Lower lobe of right lung (tissue), 2 donors: ENCODE results near the gene LYPD6B. TPM values are rescaled to one million over a fixed set of nuclear protein-coding genes. Genes with fewer than 3 reads are reported as not detected.
A peak's percentile ranks its signal among the peaks of the same experiment; 100 is the strongest.

Source experiments
- ATAC-seq, 2 donors: fragments of 200-7000 bp; cut with Tn5 transposase; one replicate each; pipeline ENCODE4 v1.9.1; 2020 to 2022; ENCODE audit warnings: mild to moderate bottlenecking in 2 of 2, moderate library complexity in 2 of 2
- DNase-seq: peaks from one replicate; pipeline ENCODE4 v3.0.0-alpha.2; 2020
- H3K27ac ChIP-seq: fragments of 200-600 bp; one replicate; pipeline ENCODE4 v1.8.0; 2022
- H3K27me3 ChIP-seq: fragments of 200-600 bp; one replicate; pipeline ENCODE4 v1.8.0; 2022; ENCODE audit warnings: low read depth
- H3K36me3 ChIP-seq: fragments of 200-600 bp; one replicate; pipeline ENCODE4 v1.8.0; 2022; ENCODE audit warnings: mild to moderate bottlenecking
- H3K4me1 ChIP-seq: fragments of 200-600 bp; one replicate; pipeline ENCODE4 v1.8.0; 2022
- H3K4me3 ChIP-seq: fragments of 200-600 bp; one replicate; pipeline ENCODE4 v1.8.0; 2022; ENCODE audit warnings: mild to moderate bottlenecking
- H3K9me3 ChIP-seq: fragments of 200-600 bp; one replicate; pipeline ENCODE4 v1.8.0; 2022
- intact Hi-C: fragments of 100-400 bp; cut with DNase I; formaldehyde crosslinking; loops from one replicate; pipeline ENCODE4 v1.11.0; 2022
- total RNA-seq: library from RNA; stranded (reverse); fragmentation: NEBNext Ultra II Directional; extraction: Animal tissue kit (Norgen Biotek cat#: 25700); gene quantifications from one replicate; pipeline ENCODE4 v1.2.1, GENCODE V29; 2021
- TF ChIP-seq, protein P1 (sequence below): fragments of 200-600 bp; IDR thresholded peaks from one replicate; pipeline ENCODE4 v1.8.0; 2022; ENCODE audit warnings: antibody characterized with exemption, mild to moderate bottlenecking
- donor health status: DM: no; HTN: yes; CAD: no; lungs with severe emphysema.

LYPD6B gene
- total RNA-seq, 1 donor from 2014 or later: 2.0 TPM

DNA sequence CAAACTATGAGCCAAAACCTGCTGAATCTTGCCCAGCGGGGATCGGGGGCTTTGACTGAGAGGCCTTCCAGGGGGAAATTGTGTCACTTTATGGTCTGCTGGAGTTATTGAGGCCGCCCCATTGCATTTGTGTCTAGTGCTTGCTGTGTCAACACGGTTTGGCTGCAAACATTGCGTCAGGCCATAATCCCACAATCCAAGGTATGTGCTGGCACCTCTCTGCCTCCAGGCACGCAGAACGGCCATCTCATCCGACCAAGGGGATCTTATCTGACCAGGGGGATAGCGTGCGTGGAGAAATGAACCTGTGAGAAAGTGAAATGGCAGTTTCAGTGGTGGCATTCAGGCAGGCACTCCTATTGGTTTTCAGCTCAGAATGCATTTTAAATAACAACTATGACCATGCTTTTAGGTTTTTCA is 18.1 kb upstream of the LYPD6B start:
- ATAC-seq: peak; percentile 63 to 89
- no peaks in the 10 kb centered on the region for H3K27me3 ChIP-seq
- H3K4me1 ChIP-seq: peaks cover 18% of the 10 kb centered on the region
- intact Hi-C loops: loop anchor here (5.0 kb wide), 1 partner anchor 542 kb away; no protein-coding TSS in a partner anchor
- DNase-seq: no peak
- TF ChIP-seq, protein P1, sequence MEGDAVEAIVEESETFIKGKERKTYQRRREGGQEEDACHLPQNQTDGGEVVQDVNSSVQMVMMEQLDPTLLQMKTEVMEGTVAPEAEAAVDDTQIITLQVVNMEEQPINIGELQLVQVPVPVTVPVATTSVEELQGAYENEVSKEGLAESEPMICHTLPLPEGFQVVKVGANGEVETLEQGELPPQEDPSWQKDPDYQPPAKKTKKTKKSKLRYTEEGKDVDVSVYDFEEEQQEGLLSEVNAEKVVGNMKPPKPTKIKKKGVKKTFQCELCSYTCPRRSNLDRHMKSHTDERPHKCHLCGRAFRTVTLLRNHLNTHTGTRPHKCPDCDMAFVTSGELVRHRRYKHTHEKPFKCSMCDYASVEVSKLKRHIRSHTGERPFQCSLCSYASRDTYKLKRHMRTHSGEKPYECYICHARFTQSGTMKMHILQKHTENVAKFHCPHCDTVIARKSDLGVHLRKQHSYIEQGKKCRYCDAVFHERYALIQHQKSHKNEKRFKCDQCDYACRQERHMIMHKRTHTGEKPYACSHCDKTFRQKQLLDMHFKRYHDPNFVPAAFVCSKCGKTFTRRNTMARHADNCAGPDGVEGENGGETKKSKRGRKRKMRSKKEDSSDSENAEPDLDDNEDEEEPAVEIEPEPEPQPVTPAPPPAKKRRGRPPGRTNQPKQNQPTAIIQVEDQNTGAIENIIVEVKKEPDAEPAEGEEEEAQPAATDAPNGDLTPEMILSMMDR: no peak
- no peak overlapping the region for H3K27ac ChIP-seq
- H3K9me3 ChIP-seq: no peaks in the 10 kb centered on the region
- H3K36me3 ChIP-seq: no peaks in the 10 kb centered on the region
- H3K4me3 ChIP-seq: no peak overlapping the region

DNA sequence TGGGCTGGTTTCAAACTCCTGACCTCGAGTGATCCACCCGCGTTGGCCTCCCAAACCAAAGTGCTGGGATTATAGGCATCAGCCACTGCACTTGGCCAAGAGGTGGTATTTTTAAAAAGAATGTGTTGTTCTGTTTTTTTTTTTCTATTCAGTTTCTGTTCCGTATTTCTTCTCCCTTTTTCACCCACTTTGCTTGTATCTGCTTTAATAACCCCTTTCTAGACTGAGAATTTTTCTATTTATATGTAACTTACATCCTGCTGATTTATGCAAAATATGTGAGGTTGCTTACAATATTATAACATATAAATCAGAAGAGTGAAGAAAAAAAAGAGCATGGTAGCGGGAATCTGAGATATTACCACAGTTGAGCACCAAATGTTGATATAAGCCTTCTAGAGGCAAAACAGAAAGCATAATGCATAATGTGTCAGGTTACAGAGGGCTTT is 17.2 kb upstream of the LYPD6B start:
- H3K9me3 ChIP-seq: no peaks in the 10 kb centered on the region
- DNase-seq: no peak
- H3K27ac ChIP-seq: no peak overlapping the region
- TF ChIP-seq, protein P1: no peak
- no peak overlapping the region for H3K4me3 ChIP-seq
- H3K27me3 ChIP-seq: no peaks in the 10 kb centered on the region
- intact Hi-C loops: loop anchor here (5.0 kb wide), 1 partner anchor 541 kb away; no protein-coding TSS in a partner anchor
- H3K36me3 ChIP-seq: no peaks in the 10 kb centered on the region
- no peak for ATAC-seq
- H3K4me1 ChIP-seq: peaks cover 18% of the 10 kb centered on the region

DNA sequence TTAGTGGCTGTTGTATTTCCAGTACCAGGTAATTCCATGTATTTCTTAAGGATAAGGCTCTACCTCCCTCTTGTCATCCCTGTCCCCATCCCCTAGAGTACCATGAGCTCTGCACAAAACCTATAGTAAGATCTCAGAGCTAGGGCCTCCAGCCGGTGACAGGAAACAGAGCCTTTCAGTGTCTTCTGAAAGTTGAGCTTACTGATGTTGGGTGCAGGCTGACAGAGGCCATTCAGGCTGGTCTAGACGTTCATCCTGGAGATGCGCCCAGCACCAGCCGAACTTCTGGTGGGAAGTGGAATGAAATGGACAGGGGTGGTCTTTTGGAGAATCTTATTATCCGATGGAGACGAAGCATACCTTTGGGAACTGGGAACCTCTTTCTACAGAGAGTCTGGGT is 16.7 kb upstream of the LYPD6B start:
- intact Hi-C loops: loop anchor here (5.0 kb wide), 1 partner anchor 541 kb away; no protein-coding TSS in a partner anchor
- TF ChIP-seq, protein P1: no peak
- H3K4me3 ChIP-seq: no peak overlapping the region

DNA sequence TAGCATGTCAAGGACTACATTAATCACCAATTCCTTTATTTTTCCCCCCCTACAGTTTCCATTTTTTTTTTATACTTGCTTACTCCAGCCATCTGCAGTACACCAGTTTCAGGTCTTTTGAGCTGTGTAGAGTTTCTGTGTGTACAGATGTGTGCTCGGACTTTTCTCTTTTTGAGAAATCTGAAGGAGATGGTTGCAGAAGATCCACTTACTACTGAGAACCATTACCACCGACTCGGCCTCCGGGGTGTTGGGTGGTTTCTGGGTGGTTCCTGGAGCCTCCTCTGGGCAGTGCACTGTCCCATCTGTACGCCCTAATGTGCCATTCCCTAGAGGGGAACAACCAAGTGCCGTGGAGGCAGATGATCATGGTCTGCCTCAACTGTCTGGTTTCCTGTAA is 15.4 kb upstream of the LYPD6B start:
- DNase-seq: no peak
- Histone ChIP-seq H3K4me3 (no peak overlapping the region), H3K36me3 (no peaks in the 10 kb centered on the region), H3K27ac (no peak overlapping the region), H3K4me1 (peaks cover 18% of the 10 kb centered on the region), H3K27me3 (no peaks in the 10 kb centered on the region), H3K9me3 (no peaks in the 10 kb centered on the region)
- TF ChIP-seq, protein P1: no peak
- intact Hi-C loops: loop anchor here (5.0 kb wide), 1 partner anchor 539 kb away; no protein-coding TSS in a partner anchor
- no peak for ATAC-seq

More for the DNA sequence above, 16.7 kb upstream of the LYPD6B start:
- Histone ChIP-seq H3K27me3 (no peaks in the 10 kb centered on the region), H3K9me3 (no peaks in the 10 kb centered on the region), H3K27ac (no peak overlapping the region), H3K4me1 (peaks cover 18% of the 10 kb centered on the region), H3K36me3 (no peaks in the 10 kb centered on the region)
- ATAC-seq (no peak), DNase-seq (no peak)

DNA sequence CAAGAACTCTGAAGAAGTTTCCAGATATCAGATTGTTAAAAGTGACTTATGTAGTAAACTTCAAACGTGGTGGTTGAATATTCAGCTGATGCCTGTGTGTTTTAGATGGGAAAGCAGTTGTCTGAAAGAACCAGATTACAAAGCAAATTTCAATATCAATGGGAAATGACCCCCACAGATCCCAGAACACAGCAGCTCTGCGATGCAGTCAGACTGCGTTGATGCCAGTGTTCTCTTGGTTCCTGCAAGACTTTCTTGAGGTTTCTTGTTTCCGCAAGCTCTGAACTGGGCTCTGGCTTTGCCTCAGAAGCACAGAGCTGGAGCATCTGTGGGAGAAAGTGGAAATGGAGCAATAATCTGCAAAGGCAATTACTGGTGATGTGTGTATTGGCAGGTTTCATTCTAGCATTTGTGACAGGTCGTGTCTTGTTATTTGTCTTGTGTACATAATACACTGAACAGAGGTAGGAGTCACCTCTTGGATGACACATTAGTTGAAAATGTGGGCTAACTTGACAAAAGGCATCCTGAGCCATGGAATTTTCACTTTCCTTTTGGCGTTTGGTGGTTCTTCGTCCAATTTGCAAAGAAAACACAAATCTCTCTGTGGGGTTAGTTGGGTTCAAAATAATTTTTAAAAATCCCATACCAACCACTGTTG is 10.8 kb upstream of the LYPD6B start:
- Histone ChIP-seq H3K4me3 (no peak overlapping the region), H3K9me3 (no peaks in the 10 kb centered on the region), H3K4me1 (no peaks in the 10 kb centered on the region), H3K27me3 (peaks cover 6% of the 10 kb centered on the region), H3K36me3 (no peaks in the 10 kb centered on the region), H3K27ac (no peak overlapping the region)
- no peak for DNase-seq
- ATAC-seq: no peak
- intact Hi-C loops: no loop called here
- TF ChIP-seq, protein P1: no peak
